Measurements from ENCODE around the gene ATP5ME.

ATP5ME gene

GRCh38 chr4:654871-655463, 19.1 kb downstream of the ATP5ME start:
- no peak overlapping the region for H3K4me3 ChIP-seq (ENCODE audit: low read length)
- no peak for DNase-seq (ENCODE audit: low read depth)
- TF ChIP-seq, protein P1, sequence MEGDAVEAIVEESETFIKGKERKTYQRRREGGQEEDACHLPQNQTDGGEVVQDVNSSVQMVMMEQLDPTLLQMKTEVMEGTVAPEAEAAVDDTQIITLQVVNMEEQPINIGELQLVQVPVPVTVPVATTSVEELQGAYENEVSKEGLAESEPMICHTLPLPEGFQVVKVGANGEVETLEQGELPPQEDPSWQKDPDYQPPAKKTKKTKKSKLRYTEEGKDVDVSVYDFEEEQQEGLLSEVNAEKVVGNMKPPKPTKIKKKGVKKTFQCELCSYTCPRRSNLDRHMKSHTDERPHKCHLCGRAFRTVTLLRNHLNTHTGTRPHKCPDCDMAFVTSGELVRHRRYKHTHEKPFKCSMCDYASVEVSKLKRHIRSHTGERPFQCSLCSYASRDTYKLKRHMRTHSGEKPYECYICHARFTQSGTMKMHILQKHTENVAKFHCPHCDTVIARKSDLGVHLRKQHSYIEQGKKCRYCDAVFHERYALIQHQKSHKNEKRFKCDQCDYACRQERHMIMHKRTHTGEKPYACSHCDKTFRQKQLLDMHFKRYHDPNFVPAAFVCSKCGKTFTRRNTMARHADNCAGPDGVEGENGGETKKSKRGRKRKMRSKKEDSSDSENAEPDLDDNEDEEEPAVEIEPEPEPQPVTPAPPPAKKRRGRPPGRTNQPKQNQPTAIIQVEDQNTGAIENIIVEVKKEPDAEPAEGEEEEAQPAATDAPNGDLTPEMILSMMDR (conservative IDR thresholded peaks at IDR 0.05; ENCODE audit: low read depth, low read length): no peak

DNA sequence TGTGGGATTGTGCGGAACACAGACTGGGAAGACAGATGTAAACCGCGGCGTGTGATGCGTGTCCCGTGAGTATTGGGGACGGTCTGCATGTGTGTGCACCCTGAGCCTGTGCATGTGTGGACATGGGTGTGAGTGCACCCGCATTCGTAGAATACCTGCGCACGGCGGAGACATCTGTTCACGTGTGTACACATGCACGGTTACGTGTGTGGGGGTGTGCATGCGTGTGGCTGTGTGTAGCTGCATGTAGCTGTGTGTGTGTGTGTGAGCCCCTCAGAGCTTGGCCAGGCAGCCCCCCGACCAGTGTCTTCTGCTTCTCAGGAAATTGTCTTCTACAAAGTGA, 19.6 kb downstream of the ATP5ME start:
- H3K4me3 ChIP-seq (ENCODE audit: low read length): no peak overlapping the region
- TF ChIP-seq, protein P1 (conservative IDR thresholded peaks at IDR 0.05; ENCODE audit: low read depth, low read length): no peak

DNA sequence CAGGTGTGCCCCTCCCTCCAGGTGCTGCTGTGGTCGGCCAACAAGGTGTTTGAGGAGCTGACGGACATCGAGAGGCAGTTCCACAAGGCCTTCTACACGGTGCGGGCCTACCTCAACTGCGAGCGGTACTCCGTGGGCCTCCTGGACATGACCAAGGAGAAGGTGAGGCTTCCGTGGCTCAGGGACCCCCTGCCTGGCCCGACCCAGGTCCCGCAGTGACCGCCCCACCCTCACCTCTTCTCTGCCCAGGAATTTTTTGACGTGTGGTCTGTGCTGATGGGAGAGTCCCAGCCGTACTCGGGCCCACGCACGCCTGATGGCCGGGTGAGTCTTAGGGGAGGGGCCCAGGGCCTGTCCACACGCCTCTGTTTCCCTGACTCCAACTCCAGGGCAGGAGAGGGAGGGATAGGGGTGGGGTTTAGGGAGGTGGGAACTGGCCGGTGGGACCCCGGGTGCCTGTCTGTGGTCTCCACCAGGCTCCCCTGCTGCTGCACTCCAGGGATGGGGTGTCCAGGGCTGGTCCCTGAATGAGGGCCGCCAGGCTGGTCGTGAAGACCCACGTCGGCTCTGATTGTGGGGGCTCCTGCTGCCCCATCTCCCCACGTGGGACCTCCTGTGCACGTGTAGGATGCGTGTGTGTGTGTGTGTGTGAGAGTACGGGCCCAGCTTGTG, 20.1 kb downstream of the ATP5ME start:
- TF ChIP-seq, protein P1 (conservative IDR thresholded peaks at IDR 0.05; ENCODE audit: low read depth, low read length): no peak
- no peak overlapping the region for H3K4me3 ChIP-seq (ENCODE audit: low read length)
- DNase-seq (ENCODE audit: low read depth): no peak

More for the DNA sequence above, 19.6 kb downstream of the ATP5ME start:
- DNase-seq (ENCODE audit: low read depth): no peak

DNA sequence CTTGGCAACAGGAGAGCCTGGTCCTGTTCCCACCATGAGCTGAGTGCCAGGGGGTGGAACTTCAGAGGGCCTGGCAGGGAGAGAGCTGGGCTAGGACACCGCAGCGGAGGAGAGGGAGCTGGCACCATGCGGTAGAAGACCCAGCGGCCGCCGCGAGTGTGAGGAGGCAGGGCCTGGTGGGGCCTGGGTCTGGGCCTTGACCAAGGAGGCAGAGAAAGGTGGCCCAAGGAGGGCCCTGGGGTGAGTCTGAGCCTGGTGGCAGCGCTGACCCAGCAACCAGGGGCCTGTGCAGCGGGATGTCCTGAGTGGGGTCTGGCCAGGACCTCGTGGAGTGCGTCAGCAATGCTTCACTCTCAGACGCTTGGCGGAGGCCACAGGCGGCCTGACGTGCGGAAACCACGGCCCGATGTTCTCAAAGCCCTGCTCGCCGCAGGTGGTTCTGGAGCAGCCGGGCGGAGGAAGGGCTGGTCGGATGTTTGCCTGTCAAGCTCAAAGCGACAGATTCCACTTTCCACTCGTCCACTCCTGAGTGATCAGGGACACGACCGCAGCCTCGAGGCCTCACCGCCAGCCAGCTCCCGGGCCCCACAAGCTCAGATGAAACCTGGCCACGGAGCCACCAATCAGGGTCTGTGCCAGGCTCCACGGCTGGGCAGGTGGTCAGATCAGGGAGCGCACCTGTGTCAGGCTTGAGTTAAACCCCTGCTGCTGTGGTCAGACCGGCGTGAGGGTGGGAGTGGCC, 20.8 kb downstream of the ATP5ME start:
- H3K4me3 ChIP-seq (ENCODE audit: low read length): no peak overlapping the region

DNA sequence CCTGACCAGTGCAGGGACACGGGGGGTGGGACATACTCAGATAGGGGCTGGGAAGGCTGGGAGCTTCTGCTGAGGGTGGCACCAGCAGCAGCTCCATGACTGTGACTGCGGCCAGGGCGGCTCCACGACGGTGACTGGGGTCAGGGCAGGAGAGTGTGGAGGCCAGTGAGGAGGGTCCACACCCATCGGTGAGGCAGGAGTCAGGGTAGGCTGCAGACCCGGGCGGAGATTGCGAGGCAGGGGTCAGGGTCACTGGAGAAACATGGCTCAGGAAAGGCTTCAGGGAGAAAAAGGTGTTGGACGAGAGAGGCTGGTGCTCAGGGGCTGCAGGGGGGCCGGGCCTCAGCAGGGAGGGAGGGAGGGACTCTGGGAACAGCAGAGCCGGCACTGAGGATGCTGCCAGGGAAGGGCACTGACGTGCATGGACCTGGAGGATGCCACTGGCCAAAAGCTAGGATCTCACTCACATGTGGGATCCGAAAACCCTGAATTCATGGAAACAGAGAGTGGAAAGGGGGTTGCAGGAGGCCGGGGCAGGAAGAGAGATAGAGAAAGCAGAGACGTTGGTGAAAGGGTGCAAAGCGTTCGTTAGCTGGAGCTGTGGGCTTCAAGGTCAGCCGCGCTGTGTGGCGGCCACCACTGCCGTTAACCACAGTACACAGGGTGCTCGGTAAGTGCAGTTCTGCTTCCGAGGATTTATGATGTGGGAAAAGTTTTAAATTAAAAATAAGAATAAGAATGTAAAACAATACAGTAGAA, 22.0 kb downstream of the ATP5ME start:
- no peak overlapping the region for H3K4me3 ChIP-seq (ENCODE audit: low read length)
- DNase-seq (ENCODE audit: low read depth): no peak
- TF ChIP-seq, protein P1 (conservative IDR thresholded peaks at IDR 0.05; ENCODE audit: low read depth, low read length): no peak

More for the DNA sequence above, 20.8 kb downstream of the ATP5ME start:
- no peak for DNase-seq (ENCODE audit: low read depth)
- TF ChIP-seq, protein P1 (conservative IDR thresholded peaks at IDR 0.05; ENCODE audit: low read depth, low read length): no peak

DNA sequence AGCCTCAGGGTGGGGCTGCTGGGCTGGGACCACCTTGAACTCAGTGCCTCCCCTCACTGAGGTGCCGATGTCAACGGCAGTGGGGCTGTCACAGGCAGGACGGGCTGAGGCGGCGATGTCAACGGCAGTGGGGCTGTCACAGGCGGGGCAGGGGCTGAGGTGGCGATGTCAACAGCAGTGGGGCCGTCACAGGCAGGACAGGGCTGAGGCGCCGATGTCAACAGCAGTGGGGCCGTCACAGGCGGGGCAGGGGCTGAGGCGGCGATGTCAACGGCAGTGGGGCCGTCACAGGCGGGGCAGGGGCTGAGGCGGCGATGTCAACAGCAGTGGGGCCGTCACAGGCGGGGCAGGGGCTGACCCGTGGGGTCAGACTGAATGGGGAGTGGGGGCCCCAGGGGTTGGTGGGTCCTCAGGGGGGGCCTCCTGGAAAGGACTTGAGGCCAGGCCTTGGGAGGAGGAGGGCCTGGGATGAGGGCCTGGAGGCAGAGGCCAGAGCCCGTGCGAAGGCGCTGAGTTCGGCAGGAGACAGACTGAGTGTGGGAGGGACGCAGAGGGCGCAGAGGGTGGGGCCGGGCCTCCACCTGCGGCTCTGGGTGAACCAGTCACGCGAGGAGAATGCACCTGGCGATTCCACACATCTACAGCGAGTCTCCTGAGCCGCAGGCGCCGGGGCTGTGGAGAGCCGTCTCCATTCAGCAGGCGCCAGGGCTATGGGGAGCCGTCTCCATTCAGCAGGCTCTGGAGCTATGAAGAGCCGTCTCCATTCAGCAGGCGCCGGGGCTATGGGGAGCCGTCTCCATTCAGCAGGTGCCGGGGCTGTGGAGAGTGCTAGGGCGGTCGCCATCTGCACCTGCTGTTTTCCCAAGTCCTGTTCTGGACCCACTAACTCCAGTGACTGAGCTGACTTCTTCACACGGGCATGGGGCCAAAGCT, 22.9 kb downstream of the ATP5ME start:
- TF ChIP-seq, protein P1 (conservative IDR thresholded peaks at IDR 0.05; ENCODE audit: low read depth, low read length): no peak
- H3K4me3 ChIP-seq (ENCODE audit: low read length): no peak overlapping the region

More for the DNA sequence above, 22.9 kb downstream of the ATP5ME start:
- DNase-seq (ENCODE audit: low read depth): no peak
